H9 (cell line): ENCODE data around the gene KLRC4. TPM values are rescaled to one million over a fixed set of nuclear protein-coding genes. Genes with fewer than 3 reads are reported as not detected.

Experiments used
- DNase-seq: peaks from one replicate; pipeline ENCODE4 v3.0.0-alpha.2; 2017
- H2AFZ ChIP-seq: one replicate; pipeline ENCODE4 v1.6.1; 2013; ENCODE audit warnings: mild to moderate bottlenecking, low read length, control low read depth, moderate library complexity
- H2AK5ac ChIP-seq: 2 replicates; pipeline ENCODE4 v1.6.1; 2013; ENCODE audit warnings: low read length, control low read depth, mixed read lengths; ENCODE audit not compliant: insufficient read length
- H2BK120ac ChIP-seq: one replicate; pipeline ENCODE4 v1.6.1; 2013; ENCODE audit warnings: low read depth, mild to moderate bottlenecking, low read length, control low read depth, inconsistent platforms; ENCODE audit not compliant: poor library complexity, severe bottlenecking
- H2BK12ac ChIP-seq: 2 replicates; pipeline ENCODE4 v1.6.1; 2013; ENCODE audit warnings: low read length, control low read depth, mixed read lengths, low read depth; ENCODE audit not compliant: insufficient read length
- H2BK15ac ChIP-seq: 2 replicates; pipeline ENCODE4 v1.6.1; 2013; ENCODE audit warnings: low read depth, low read length, control low read depth
- H2BK20ac ChIP-seq: one replicate; pipeline ENCODE4 v1.6.1; 2013; ENCODE audit warnings: low read depth, mild to moderate bottlenecking, low read length, control low read depth, inconsistent platforms; ENCODE audit not compliant: poor library complexity, severe bottlenecking
- H2BK5ac ChIP-seq: 2 replicates; pipeline ENCODE4 v1.6.1; 2013; ENCODE audit warnings: low read length, control low read depth, mixed read lengths; ENCODE audit not compliant: insufficient read length
- H3K14ac ChIP-seq: 2 replicates; pipeline ENCODE4 v1.6.1; 2013; ENCODE audit warnings: low read length, control low read depth; ENCODE audit not compliant: insufficient read depth
- H3K18ac ChIP-seq: 2 replicates; pipeline ENCODE4 v1.6.1; 2013; ENCODE audit warnings: low read depth, mild to moderate bottlenecking, mixed read lengths, low read length, control low read depth; ENCODE audit not compliant: insufficient read length
- H3K23ac ChIP-seq: 2 replicates; pipeline ENCODE4 v1.6.1; 2013; ENCODE audit warnings: low read length, control low read depth, mixed read lengths, low read depth; ENCODE audit not compliant: insufficient read length
- H3K23me2 ChIP-seq: 2 replicates; pipeline ENCODE4 v1.6.1; 2013; ENCODE audit warnings: low read depth, mild to moderate bottlenecking, mixed read lengths, low read length, control low read depth; ENCODE audit not compliant: insufficient read length, poor library complexity, severe bottlenecking
- H3K27ac ChIP-seq: 2 replicates; pipeline ENCODE4 v1.5.1; 2013; ENCODE audit warnings: low read length, control low read depth, mixed read lengths, low read depth; ENCODE audit not compliant: insufficient read length
- H3K27me3 ChIP-seq: 2 replicates; pipeline ENCODE4 v1.6.1; 2013; ENCODE audit warnings: low read length, control low read depth, inconsistent platforms; ENCODE audit not compliant: insufficient read depth
- H3K4ac ChIP-seq: 2 replicates; pipeline ENCODE4 v1.6.1; 2013; ENCODE audit warnings: low read depth, mild to moderate bottlenecking, control low read depth, inconsistent platforms, low read length, moderate library complexity
- H3K4me1 ChIP-seq: 2 replicates; pipeline ENCODE4 v1.6.1; 2013; ENCODE audit warnings: low read length, control low read depth, inconsistent platforms; ENCODE audit not compliant: insufficient read depth
- H3K4me2 ChIP-seq: 2 replicates; pipeline ENCODE4 v1.6.1; 2013; ENCODE audit warnings: low read length, control low read depth, mixed read lengths; ENCODE audit not compliant: insufficient read length, insufficient read depth
- H3K56ac ChIP-seq: 2 replicates; pipeline ENCODE4 v1.6.1; 2013; ENCODE audit warnings: low read depth, mild to moderate bottlenecking, mixed read lengths, low read length, control low read depth; ENCODE audit not compliant: insufficient read length
- H3K79me1 ChIP-seq: 2 replicates; pipeline ENCODE4 v1.6.1; 2013; ENCODE audit warnings: low read depth, mild to moderate bottlenecking, moderate library complexity, low read length, control low read depth, inconsistent platforms; ENCODE audit not compliant: insufficient read depth, poor library complexity, severe bottlenecking
- H3K79me2 ChIP-seq: 2 replicates; pipeline ENCODE4 v1.6.1; 2013; ENCODE audit warnings: low read length, control low read depth, inconsistent platforms; ENCODE audit not compliant: insufficient read depth
- H3K9ac ChIP-seq: 2 replicates; pipeline ENCODE4 v1.6.1; 2013; ENCODE audit warnings: low read length, control low read depth, mixed read lengths; ENCODE audit not compliant: insufficient read length; ENCODE audit errors: extremely low read depth
- H3K9me3 ChIP-seq: one replicate; pipeline ENCODE4 v1.6.1; 2013; ENCODE audit warnings: low read depth, low read length, inconsistent platforms; ENCODE audit not compliant: control insufficient read depth
- H3T11ph ChIP-seq: one replicate; pipeline ENCODE4 v1.6.1; 2013; ENCODE audit warnings: mild to moderate bottlenecking, low read length, control low read depth, inconsistent platforms
- H4K20me1 ChIP-seq: one replicate; pipeline ENCODE4 v1.6.1; 2013; ENCODE audit not compliant: control insufficient read depth, insufficient read length, insufficient read depth
- H4K5ac ChIP-seq: 2 replicates; pipeline ENCODE4 v1.6.1; 2013; ENCODE audit warnings: low read depth, mild to moderate bottlenecking, mixed read lengths, low read length, control low read depth; ENCODE audit not compliant: insufficient read length
- H4K8ac ChIP-seq: replicated peaks from 2 replicates; pipeline ENCODE4 v1.6.1; 2013; ENCODE audit warnings: low read length, control low read depth, mixed read lengths, low read depth; ENCODE audit not compliant: insufficient read length
- H4K91ac ChIP-seq: 2 replicates; pipeline ENCODE4 v1.6.1; 2013; ENCODE audit warnings: low read depth, mild to moderate bottlenecking, moderate library complexity, mixed read lengths, low read length, control low read depth; ENCODE audit not compliant: insufficient read length
- H3K27ac Mint-ChIP-seq, 3 experiments: 2 replicates in 2 of 3; 3 replicates in 1 of 3; pipeline ENCODE4 v1.8.0; 2020 to 2021; ENCODE audit warnings: mixed read lengths in 3 of 3, mild to moderate bottlenecking in 1 of 3, moderate library complexity in 1 of 3
- H3K27me3 Mint-ChIP-seq: 2 replicates; pipeline ENCODE4 v1.8.0; 2021; ENCODE audit warnings: low read depth, mild to moderate bottlenecking, moderate library complexity, mixed read lengths
- H3K36me3 Mint-ChIP-seq, 3 experiments: 2 replicates in 2 of 3; 3 replicates in 1 of 3; pipeline ENCODE4 v1.8.0; 2020 to 2021; ENCODE audit warnings: low read depth in 3 of 3, mixed read lengths in 3 of 3; ENCODE audit not compliant: insufficient read depth in 1 of 3
- H3K4me1 Mint-ChIP-seq, 2 experiments: 2 replicates each; pipeline ENCODE4 v1.8.0; 2020; ENCODE audit warnings: mixed read lengths in 2 of 2
- H3K4me3 Mint-ChIP-seq, 2 experiments: 2 replicates in 1 of 2; 3 replicates in 1 of 2; pipeline ENCODE4 v1.8.0; 2020 to 2021; ENCODE audit warnings: mild to moderate bottlenecking in 2 of 2, mixed read lengths in 2 of 2, moderate library complexity in 1 of 2
- H3K9me3 Mint-ChIP-seq, 2 experiments: 2 replicates in 1 of 2; 3 replicates in 1 of 2; pipeline ENCODE4 v1.8.0; 2020; ENCODE audit warnings: mild to moderate bottlenecking in 2 of 2, mixed read lengths in 2 of 2, moderate library complexity in 1 of 2
- WGBS: extraction: QIAGEN DNeasy Blood & Tissue Kit; methylation state at CpG from one replicate; pipeline ENCODE4 v1.1.7; 2013; ENCODE audit warnings: missing lambda C conversion rate, low lambda C conversion rate, mixed read lengths; ENCODE audit not compliant: insufficient read length; ENCODE audit errors: extremely low coverage; 5-methylcytosine and 5-hydroxymethylcytosine counted together
- total RNA-seq: library from RNA; stranded (reverse); gene quantifications from 2 replicates; pipeline ENCODE4 v1.2.1, GENCODE V29; 2021
- TF ChIP-seq, protein P1 (sequence below): fragments of 200-600 bp; sonication (generic); conservative IDR thresholded peaks from 3 replicates; pipeline ENCODE4 v1.8.0; 2021; ENCODE audit warnings: antibody characterized with exemption, mild to moderate bottlenecking

Gene KLRC4
- total RNA-seq, 1 experiment from 2014 or later, result not detected

- H2BK120ac ChIP-seq, result no peak overlapping the region
- H3K27ac Mint-ChIP-seq, result no peak overlapping the region
- no peaks in the 10 kb centered on the region for H3K36me3 Mint-ChIP-seq
- peaks cover 4% of the 10 kb centered on the region in 2 experiments; a peak in 3 of 4 replicates for H3K4me1 Mint-ChIP-seq
- H4K20me1 ChIP-seq, result no peaks in the 10 kb centered on the region
- no peaks in the 10 kb centered on the region for H3K9me3 Mint-ChIP-seq
- no peaks in the 10 kb centered on the region for H3K79me2 ChIP-seq
- H2BK12ac ChIP-seq, result no peak overlapping the region
- H3K18ac ChIP-seq, result no peak overlapping the region
- no peak overlapping the region for H2BK5ac ChIP-seq
- H2BK20ac ChIP-seq, result no peak overlapping the region
- H2AFZ ChIP-seq, result no peak overlapping the region
- H3K27me3 ChIP-seq, result no peaks in the 10 kb centered on the region
- no peak overlapping the region for H3K4me2 ChIP-seq
- no peaks in the 10 kb centered on the region for H3K9me3 ChIP-seq
- H3K23ac ChIP-seq, result no peak overlapping the region
- H3K27me3 Mint-ChIP-seq, result no peaks in the 10 kb centered on the region
- TF ChIP-seq, protein P1, sequence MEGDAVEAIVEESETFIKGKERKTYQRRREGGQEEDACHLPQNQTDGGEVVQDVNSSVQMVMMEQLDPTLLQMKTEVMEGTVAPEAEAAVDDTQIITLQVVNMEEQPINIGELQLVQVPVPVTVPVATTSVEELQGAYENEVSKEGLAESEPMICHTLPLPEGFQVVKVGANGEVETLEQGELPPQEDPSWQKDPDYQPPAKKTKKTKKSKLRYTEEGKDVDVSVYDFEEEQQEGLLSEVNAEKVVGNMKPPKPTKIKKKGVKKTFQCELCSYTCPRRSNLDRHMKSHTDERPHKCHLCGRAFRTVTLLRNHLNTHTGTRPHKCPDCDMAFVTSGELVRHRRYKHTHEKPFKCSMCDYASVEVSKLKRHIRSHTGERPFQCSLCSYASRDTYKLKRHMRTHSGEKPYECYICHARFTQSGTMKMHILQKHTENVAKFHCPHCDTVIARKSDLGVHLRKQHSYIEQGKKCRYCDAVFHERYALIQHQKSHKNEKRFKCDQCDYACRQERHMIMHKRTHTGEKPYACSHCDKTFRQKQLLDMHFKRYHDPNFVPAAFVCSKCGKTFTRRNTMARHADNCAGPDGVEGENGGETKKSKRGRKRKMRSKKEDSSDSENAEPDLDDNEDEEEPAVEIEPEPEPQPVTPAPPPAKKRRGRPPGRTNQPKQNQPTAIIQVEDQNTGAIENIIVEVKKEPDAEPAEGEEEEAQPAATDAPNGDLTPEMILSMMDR, result no peak
- H4K5ac ChIP-seq, result no peak overlapping the region
- H3K4me1 ChIP-seq, result no peaks in the 10 kb centered on the region; the same call in 1 of the 2 replicates
- H3K4me3 Mint-ChIP-seq, result no peak overlapping the region
- no peaks in the 10 kb centered on the region for H3K23me2 ChIP-seq
- H3K56ac ChIP-seq, result no peak overlapping the region
- no peak overlapping the region for H3K4ac ChIP-seq
- H2AK5ac ChIP-seq, result no peak overlapping the region
- no peak overlapping the region for H3K27ac ChIP-seq
- H4K91ac ChIP-seq, result no peak overlapping the region
- H3T11ph ChIP-seq, result no peak overlapping the region
- no peak for DNase-seq
- no peak overlapping the region for H2BK15ac ChIP-seq
- WGBS, result no CpG with 5 or more reads among the region's 3 CpGs
- H3K9ac ChIP-seq, result no peak overlapping the region
- no peak overlapping the region for H4K8ac ChIP-seq
- H3K79me1 ChIP-seq, result no peaks in the 10 kb centered on the region
- H3K14ac ChIP-seq, result no peak overlapping the region
These were observed 16.3 kb downstream of the KLRC4 start for GRCh38 chr12:10393291-10393690.
